Embryonic facial prominence (tissue), 1 donor: ENCODE measurements around the gene HSPB6.

Experiments used
- DNase-seq: peaks from one replicate; pipeline ENCODE4 v3.0.0-alpha.2; 2016; ENCODE audit errors: extremely low spot score

The HSPB6 gene

DNA sequence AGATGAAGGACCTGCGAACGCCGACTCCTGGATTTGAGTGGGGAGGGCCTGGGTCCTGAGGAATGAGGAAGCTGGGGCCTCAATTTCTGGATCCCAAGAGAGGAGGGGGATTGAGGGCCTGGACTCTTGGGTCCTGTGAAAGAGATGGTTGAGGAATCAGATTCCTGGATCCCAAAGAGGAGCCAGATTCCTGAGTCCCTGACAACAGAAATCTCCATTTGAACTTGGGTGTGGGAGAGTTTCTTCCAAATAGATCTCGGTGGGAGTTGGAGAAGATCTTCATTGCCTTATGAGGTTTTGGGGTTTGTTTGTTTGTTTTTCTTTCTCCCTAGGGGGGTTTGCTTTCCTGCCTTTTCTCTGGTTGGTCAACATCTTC, 10.8 kb downstream of the HSPB6 start:
- no peak for DNase-seq

DNA sequence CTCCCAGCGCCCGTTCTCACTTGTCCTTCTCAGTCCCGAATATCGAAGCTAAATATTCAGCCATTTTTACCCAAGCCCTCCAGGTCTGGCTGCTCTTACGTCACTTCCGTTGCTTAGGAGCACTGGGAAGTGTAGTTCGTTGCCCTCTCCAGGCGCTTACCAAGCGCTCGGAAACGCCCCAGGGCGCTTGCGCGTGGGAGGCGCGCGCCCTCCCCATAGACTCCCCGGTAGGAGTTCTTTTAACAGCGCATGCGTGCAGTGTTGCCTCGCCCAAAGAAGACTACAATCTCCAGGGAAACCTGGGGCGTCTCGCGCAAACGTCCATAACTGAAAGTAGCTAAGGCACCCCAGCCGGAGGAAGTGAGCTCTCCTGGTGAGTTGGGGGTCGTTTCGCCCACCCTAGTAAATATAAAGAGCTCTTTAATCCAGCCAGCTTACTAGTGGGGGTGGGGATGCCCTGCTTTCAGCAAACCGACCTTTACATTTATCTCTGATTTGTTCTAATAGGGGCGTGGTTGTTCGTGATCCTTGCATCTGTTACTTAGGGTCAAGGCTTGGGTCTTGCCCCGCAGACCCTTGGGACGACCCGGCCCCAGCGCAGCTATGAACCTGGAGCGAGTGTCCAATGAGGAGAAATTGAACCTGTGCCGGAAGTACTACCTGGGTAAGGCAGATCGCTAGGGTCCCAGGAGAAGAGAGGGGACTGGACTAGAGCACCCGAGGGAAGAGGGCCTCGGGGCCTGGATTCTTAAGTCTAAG, 11.3 kb downstream of the HSPB6 start, which contains the start of the genes PSENEN and U2AF1L4:
TSS of gene PSENEN (plus strand) at position 324 of the 759 bp plus-strand sequence. CDS start at position 604, 280 bp downstream.
TSS of gene U2AF1L4 (minus strand) at position 91 of the 759 bp plus-strand sequence. CDS start at position 64, 27 bp downstream.
- peak; percentile 98 for DNase-seq

DNA sequence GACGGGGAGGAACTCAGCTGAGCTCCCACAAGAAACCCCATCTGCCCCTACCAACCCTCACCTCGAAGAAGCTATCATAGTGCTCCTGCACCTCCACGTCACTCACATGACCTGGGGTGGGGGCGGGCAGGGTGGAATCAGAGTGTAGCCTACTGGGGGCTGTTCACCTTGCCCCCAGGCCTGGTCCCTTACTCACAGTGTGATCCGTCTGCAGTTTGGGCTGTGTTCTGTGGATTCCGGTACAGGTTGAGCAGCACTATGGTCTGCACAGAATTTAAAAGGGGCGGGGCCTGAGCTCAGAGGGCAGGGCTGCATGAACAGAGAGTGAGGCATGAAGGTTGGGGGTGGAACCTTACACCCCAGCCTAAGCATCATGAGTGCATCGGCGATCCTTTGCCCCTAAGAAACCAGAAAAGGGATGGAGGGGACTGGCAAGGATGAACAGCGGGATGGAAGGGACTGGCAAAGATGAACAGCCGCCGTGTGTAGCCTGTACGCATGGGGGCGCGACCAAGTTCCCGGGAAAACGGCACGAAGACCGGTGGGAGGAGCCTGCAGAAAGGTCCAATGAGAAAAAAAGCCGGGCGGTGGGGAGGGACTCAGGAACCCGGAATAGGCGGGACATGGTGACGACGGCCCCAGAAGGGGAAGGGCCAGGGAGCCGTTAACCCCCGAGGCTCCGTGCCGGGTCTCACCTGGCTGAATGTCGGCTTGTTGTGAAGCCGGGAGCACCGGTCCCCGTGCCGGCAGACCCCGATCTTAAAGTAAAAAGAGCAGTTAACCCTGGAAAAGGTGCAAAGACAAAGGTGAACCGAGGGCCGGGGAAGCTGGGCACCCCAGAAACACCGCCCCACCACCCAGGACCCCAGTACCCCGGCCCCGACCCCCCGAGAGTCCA, 12.2 kb downstream of the HSPB6 start:
- DNase-seq, result peak; percentile 94

DNA sequence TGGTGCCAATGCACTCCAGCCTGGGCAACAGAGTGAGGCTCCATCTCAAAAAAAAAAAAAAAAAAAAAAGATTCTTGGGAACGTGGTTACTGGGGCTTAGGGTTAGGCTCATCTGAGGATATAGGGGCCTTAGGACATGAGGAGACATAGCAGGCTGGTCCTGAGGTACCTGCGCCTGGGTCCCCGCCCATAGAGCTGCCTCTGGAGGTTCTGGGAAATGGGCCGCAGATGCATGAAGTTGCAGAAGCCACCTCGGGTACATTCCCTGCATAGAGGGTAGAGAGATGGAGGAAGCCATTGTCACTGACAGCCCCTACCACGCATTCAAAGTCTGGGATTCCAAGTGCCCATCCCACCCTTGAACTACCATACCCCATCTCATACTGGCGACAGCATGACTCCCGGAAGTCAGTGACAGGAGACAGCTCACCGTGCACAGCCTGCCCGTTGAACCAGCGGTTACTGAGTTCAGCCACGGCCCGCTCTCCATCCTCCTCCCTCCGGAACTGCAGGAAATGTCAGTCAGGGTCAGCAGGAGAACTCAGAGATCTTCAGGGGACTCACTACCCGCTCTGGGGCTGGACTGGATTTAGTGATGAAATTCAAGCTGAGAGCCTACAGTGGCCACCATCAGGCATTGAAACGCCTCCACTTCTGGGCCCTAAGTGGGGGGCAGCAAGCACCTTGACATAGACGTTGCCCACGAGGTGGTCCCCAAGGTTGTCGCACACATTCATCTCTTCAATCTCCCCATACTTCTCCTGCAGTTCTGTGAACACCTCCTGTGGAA, 13.0 kb downstream of the HSPB6 start:
- no peak for DNase-seq

DNA sequence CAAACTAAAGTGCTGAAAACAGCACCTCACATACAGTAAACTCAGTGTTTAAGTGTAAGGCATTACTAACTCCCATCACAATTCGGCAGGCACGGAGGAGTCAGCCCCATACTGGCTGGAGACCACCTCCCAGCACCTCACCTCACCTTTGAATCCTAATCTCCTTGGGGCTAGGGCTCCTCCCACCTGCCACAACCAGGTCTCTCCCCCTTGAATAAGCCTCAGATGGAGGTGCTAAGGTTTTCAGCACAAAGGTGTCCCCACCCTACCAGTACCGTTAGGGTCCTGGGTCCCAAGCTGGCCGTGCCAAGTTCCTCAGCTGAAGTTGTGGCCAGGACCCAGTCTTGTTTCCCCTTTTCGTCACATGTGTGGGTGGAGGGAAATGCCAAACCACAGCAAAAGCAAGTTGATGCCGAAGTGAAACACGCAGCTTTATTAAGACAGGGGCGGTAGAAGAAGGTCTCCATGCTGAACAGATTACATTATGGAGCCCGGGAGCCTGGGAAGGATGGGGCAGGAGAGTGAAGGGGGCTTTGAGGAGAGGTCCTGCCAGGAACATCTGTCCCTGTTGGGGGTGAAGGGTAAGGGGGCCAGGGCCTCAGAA, 14.6 kb downstream of the HSPB6 start, which contains the start of gene IGFLR1:
TSS of gene IGFLR1 (minus strand) at position 332 of the 604 bp plus-strand sequence. CDS start 1,272 bp downstream, outside the sequence.
- no peak for DNase-seq

DNA sequence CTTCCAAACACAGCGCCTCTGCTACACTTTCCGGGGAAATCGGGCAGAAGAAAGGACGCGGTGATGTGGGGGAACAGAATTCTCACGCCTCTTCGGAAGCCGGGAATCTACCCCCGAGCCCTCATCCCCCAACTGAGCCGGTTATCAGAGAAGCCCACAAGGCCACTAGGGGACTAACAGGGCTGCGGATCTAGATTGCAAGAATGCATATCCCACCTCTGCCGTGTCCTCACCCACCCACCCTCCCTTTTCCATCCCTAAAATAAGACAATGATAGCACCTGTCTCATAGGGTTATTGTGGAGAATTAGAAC, 15.7 kb downstream of the HSPB6 start:
- DNase-seq, result no peak

DNA sequence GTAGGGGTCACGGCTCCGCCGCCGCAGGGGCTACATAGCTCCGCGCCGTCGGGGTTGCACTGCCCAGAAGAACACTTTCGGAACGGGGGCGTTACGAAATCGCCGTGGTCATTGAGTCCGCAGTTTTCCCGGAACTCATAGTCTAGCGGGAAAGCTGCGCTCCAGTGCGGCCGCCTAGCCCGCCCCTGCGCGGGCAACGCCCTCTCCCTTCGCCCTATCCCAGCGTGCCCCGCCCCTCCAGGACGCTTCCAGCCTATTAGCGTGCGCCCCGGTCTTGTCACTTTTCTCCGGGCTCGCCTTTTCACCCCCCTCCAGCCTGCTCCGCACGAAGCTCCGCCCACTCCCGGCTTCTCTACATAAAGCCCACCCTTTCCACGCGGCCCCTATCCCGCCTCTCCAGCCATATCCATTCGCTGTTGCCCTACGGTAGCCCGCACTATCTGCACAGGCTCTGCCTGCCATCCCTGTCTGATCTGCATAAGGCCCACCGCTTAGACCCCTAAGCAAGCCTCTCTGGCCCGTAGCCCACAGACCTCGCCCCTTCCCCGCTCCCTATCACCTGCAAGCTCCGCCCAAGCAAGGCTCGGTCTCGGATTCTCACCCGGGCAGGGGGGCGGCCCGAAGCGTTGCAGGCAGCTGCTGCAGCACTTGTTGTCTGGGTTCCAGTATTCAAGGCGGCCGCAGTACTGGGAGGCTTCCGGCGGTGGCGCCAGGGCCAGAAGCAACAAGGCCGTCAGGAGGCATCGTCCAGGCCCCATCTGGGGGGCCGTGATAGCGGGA, 16.2 kb downstream of the HSPB6 start:
- peak; percentile 96 for DNase-seq

DNA sequence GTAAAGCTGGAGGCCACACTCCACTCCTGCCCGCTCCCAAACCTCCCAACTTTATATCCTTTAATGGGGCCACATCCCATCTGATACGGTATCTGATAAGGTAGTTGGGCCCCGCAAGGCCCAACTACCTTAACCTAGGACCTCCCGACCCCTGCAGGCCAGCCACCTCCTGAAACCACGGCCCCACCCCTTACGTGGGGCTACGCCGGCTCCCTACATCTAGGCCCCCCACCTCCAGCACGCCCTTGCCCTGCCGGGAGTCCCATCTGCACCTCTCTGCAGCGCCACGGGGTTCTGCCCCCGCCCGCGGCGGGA, 16.8 kb downstream of the HSPB6 start:
- no peak for DNase-seq

DNA sequence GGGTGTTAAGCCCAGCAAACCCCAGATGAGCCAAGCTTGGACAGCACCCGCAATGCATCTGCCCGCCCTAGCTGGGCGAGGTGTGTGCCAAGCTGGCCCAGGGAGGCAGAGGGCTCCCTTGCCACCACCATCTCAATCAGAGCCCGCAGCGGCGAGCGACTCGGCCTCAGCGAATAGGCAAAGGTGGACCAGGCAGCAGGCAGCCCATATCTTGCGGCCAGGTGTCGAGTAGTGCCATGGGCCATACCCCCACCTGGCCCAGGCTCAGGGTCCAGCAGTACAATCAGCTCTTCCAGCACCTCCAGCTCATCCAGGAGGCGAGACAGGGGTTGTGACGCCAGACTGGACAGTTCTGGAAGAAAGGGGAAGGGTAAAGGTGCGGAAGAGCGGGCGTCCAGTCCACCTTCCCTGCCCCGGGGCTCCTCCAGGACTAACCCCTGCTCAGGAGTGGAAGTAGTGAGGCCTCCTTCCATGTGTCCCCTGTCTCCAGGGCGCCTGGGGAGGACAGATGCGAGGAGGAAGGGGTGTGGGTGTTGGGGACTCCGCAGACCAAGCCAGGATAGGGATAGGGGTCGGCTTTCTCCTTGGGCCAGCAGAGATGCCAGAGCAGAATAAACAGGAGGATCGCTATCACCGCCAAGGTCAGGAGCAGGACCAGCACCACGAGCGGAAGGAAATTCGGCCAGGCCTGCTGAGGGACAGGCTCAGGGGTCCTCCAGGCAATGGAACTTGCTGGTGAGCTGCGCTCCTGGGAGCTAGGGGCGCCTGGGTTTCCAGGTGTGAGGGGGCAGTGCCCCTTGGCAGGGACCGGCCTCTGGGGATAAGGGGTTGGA, 17.3 kb downstream of the HSPB6 start:
- DNase-seq, result no peak

DNA sequence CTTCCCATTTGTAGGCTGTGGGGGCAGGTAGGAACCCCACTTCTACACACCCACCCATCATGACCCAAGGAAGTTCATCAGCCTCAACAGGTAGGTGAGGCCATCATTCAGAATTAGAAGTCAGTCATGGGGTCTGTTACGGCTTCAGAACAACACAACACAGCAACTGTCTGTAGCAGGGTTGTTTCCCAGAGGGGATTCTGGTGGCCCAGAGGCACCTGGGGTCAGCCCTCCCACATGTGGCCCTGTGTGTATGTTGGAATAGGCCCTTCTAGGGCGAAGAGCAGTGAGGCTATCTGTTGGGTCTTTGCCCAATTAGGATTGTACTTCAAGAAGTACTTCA, 18.0 kb downstream of the HSPB6 start:
- DNase-seq, result no peak

DNA sequence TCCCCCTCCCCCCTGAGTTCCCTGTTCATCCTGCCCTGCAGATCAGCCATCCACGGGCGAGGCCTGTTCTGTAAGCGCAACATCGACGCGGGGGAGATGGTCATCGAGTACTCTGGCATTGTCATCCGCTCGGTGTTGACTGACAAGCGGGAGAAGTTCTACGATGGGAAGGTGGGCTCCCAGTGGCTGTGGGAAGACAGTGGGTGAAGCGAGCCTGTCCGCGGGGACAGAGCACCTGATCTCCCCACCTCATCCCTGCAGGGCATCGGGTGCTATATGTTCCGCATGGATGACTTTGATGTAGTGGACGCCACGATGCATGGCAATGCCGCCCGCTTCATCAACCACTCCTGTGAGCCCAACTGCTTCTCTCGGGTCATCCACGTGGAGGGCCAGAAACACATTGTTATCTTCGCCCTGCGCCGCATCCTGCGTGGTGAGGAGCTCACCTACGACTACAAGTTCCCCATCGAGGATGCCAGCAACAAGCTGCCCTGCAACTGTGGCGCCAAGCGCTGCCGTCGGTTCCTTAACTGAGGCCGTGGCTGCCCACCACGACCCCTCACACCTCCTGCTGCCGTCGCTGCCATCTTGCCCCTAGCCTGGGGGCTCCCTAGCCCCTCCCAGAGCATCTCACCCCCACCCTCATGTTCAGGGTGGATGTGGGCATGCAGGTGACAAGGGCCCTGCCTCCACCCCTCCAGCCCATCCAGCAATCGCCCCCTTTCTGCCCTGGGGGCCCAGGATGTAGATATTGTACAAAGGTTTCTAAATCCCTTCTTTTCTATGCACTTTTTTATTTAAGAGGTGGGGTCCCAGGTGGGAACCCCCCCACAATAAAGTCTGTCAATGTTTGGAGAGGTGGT, 18.6 kb downstream of the HSPB6 start:
- no peak for DNase-seq

DNA sequence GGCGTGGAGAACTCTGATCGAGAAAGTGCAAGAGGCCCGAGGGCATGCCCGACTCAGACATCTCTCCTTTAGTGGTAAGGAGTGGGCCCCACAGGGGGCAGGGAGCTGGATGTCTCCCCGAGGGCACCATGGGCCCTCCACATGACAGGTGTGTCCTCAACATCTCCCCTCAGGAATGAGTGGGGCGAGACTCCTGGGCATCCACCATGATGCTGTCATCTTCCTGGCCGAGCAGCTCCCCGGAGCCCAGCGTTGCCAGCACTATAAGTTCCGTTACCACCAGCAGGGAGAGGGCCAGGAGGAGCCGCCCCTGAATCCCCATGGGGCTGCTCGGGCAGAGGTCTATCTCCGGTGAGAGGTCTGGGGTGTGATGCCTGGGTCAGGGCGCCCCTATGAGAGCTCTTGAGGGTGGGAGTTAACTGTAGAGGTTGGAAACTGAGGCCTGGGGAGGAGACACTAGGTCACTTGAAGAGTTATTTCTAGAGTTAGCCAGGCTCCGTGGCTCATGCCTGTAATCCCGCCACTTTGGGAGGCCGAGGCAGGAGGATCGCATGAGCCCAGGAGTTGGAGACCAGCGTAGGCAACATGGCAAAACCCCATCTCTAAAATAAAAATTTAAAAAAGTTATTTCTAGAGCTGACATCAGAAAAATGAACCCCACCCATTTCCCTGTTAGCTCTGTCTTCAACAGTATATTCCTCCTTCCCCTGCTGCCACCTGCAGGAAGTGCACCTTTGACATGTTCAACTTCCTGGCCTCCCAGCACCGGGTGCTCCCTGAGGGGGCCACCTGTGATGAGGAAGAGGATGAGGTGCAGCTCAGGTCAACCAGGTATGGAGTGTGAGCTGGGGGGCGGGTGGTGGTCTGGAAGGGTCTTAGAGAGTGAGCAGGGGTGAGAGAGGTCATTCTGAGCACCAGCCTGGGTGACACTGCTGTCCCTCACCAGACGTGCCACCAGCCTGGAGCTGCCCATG, 19.6 kb downstream of the HSPB6 start:
- DNase-seq, result no peak

DNA sequence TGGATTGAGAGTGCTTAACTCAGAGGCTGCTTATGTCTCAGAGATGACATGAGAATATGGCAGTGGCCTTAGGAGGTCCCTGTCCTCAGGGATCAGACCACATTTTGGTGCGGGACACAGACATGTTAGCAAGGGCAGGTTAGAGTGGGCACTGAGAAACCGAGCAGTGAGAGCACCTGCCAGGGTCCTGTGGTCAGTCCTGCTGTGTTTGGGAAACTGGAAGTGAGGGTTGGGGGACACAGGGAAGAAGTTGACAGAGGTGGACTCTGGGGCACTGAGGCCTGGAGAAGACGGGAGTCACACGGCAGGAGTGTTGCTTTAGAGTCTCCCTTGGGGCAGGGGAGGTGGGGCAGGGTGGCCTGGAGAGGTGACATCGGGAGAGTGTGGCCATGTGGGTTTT, 21.9 kb downstream of the HSPB6 start:
- DNase-seq, result no peak

DNA sequence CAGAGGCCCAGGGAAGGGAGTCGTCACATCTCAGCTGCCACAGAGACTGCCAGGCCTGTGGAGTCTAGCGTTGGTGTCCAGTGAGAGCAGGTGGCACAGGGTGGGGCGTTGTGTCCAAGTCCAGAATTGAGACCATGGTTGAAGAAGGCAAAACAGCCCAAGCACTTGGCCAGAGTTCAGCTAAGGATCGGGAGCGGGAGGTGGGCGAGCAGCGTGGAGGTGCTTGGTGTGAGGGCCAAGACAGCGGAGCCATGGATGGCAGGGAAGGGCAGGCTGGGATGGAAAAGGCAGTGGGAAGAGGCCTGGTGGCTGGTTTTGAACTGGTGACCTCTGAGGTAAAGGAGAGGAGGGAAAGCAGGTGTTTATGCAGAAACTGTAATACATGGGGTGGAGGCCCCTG, 22.6 kb downstream of the HSPB6 start:
- DNase-seq, result no peak

DNA sequence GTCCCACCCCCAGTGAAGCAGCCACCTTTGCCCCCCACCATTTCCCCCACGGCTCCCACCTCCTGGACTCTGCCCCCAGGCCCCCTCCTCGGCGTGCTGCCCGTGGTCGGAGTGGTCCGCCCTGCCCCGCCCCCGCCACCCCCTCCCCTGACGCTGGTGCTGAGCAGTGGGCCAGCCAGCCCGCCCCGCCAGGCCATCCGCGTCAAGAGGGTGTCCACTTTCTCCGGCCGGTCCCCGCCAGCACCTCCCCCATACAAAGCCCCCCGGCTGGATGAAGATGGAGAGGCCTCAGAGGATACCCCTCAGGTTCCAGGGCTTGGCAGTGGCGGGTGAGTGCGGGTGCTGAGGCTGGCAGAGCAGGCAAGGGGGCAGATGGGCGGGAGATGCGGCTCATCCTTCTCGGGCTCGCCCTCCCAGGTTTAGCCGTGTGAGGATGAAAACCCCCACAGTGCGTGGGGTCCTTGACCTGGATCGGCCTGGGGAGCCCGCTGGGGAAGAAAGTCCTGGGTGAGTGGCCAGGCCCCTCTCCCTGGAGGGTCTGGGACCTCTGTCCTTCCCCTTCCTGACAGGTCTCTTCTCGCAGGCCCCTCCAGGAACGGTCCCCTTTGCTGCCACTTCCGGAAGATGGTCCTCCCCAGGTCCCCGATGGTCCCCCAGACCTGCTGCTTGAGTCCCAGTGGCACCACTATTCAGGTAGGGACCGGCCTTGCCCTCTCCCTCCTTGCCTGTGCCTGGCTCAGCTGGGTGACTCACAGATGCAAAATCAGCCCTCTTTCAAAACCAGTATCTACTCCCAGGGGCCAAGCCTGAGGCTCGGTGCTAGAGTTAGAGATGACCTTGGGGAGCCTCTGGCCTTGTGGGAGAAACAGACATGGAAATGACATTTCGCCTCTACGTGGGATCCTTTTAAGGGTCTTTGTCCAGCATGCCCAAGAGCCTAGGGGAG, 23.4 kb downstream of the HSPB6 start:
- no peak for DNase-seq

DNA sequence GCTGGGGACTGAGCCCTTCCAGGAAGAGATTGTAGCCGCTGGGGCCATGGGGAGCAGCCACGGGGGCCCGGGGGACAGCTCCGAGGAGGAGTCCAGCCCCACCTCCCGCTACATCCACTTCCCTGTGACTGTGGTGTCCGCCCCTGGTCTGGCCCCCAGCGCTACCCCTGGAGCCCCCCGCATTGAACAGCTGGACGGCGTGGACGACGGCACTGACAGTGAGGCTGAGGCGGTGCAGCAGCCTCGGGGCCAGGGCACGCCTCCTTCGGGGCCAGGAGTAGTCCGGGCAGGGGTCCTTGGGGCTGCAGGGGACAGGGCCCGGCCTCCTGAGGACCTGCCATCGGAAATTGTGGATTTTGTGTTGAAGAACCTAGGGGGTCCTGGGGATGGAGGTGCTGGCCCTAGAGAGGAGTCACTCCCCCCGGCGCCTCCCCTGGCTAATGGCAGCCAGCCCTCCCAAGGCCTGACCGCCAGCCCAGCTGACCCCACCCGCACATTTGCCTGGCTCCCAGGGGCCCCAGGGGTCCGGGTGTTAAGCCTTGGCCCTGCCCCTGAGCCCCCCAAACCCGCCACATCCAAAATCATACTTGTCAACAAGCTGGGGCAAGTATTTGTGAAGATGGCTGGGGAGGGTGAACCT, 24.2 kb downstream of the HSPB6 start:
- no peak for DNase-seq
